KMS-11 (cell line): Measurements from ENCODE around the gene C10orf71.
A peak's percentile ranks its signal among the peaks of the same experiment; 100 is the strongest.

Experiments
- H2AFZ ChIP-seq: fragments of 200-600 bp; sonication (generic); 2 replicates; pipeline ENCODE4 v1.6.1; 2016; ENCODE audit warnings: antibody characterized with exemption, mixed run types, low read depth
- H3K27ac ChIP-seq: fragments of 200-600 bp; sonication (generic); 2 replicates; pipeline ENCODE4 v1.6.1; 2016; ENCODE audit warnings: mild to moderate bottlenecking, mixed run types
- H3K27me3 ChIP-seq: fragments of 200-600 bp; sonication (generic); 2 replicates; pipeline ENCODE4 v1.6.1; 2017; ENCODE audit warnings: mild to moderate bottlenecking, low read depth, mixed run types, moderate library complexity; ENCODE audit not compliant: insufficient read depth
- H3K36me3 ChIP-seq: fragments of 200-600 bp; sonication (generic); 2 replicates; pipeline ENCODE4 v1.6.1; 2017; ENCODE audit warnings: mild to moderate bottlenecking, mixed run types; ENCODE audit not compliant: insufficient read depth
- H3K4me1 ChIP-seq: fragments of 200-600 bp; sonication (generic); 2 replicates; pipeline ENCODE4 v1.6.1; 2016; ENCODE audit warnings: mild to moderate bottlenecking, low read depth, mixed run types; ENCODE audit not compliant: poor library complexity, severe bottlenecking
- H3K4me2 ChIP-seq: fragments of 200-600 bp; sonication (generic); 2 replicates; pipeline ENCODE4 v1.7.0; 2016; ENCODE audit warnings: mild to moderate bottlenecking, mixed run types
- H3K4me3 ChIP-seq: fragments of 200-600 bp; sonication (generic); IDR thresholded peaks from 2 replicates; pipeline ENCODE4 v1.6.1; 2017; ENCODE audit warnings: low read depth, low read length, mixed read lengths; ENCODE audit not compliant: insufficient read depth
- H3K79me2 ChIP-seq: fragments of 200-600 bp; sonication (generic); 2 replicates; pipeline ENCODE4 v1.6.1; 2016; ENCODE audit warnings: low read depth, mixed run types; ENCODE audit not compliant: insufficient read depth
- H3K9ac ChIP-seq: fragments of 200-600 bp; sonication (generic); 2 replicates; pipeline ENCODE4 v1.6.1; 2016; ENCODE audit warnings: mild to moderate bottlenecking, mixed run types
- H4K20me1 ChIP-seq: fragments of 200-600 bp; sonication (generic); 2 replicates; pipeline ENCODE4 v1.6.1; 2016; ENCODE audit warnings: mild to moderate bottlenecking, mixed run types; ENCODE audit not compliant: insufficient read depth
- TF ChIP-seq, protein P1 (sequence below): fragments of 200-600 bp; sonication (generic); conservative IDR thresholded peaks from 2 replicates; pipeline ENCODE4 v1.6.1; 2017; ENCODE audit warnings: low read depth, mild to moderate bottlenecking, antibody characterized with exemption, low read length, moderate library complexity, mixed read lengths

C10orf71 gene

GRCh38 chr10:49281461-49281860 lies 17.5 kb upstream of the C10orf71 start:
- Histone ChIP-seq H3K4me3 (no peak overlapping the region), H4K20me1 (no peaks in the 10 kb centered on the region), H3K27ac (no peak overlapping the region), H3K27me3 (no peaks in the 10 kb centered on the region), H3K36me3 (no peaks in the 10 kb centered on the region), H2AFZ (no peak overlapping the region), H3K9ac (no peak overlapping the region), H3K79me2 (no peaks in the 10 kb centered on the region), H3K4me2 (no peak overlapping the region), H3K4me1 (peaks cover 15% of the 10 kb centered on the region)
- TF ChIP-seq, protein P1, sequence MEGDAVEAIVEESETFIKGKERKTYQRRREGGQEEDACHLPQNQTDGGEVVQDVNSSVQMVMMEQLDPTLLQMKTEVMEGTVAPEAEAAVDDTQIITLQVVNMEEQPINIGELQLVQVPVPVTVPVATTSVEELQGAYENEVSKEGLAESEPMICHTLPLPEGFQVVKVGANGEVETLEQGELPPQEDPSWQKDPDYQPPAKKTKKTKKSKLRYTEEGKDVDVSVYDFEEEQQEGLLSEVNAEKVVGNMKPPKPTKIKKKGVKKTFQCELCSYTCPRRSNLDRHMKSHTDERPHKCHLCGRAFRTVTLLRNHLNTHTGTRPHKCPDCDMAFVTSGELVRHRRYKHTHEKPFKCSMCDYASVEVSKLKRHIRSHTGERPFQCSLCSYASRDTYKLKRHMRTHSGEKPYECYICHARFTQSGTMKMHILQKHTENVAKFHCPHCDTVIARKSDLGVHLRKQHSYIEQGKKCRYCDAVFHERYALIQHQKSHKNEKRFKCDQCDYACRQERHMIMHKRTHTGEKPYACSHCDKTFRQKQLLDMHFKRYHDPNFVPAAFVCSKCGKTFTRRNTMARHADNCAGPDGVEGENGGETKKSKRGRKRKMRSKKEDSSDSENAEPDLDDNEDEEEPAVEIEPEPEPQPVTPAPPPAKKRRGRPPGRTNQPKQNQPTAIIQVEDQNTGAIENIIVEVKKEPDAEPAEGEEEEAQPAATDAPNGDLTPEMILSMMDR, result peak; percentile 24; the same call in 1 of the 2 replicates

GRCh38 chr10:49282306-49282705 lies 16.7 kb upstream of the C10orf71 start:
- TF ChIP-seq, protein P1, result no peak
- Histone ChIP-seq H3K4me1 (peaks cover 15% of the 10 kb centered on the region), H2AFZ (no peak overlapping the region), H3K79me2 (no peaks in the 10 kb centered on the region), H3K4me2 (no peak overlapping the region), H3K27ac (no peak overlapping the region), H3K27me3 (no peaks in the 10 kb centered on the region), H3K4me3 (no peak overlapping the region), H3K36me3 (no peaks in the 10 kb centered on the region), H3K9ac (no peak overlapping the region), H4K20me1 (no peaks in the 10 kb centered on the region)

GRCh38 chr10:49282879-49283341 lies 16.1 kb upstream of the C10orf71 start:
- TF ChIP-seq, protein P1, result no peak
- no peak overlapping the region for H3K4me2 ChIP-seq
- no peaks in the 10 kb centered on the region for H3K36me3 ChIP-seq
- H3K27me3 ChIP-seq, result no peaks in the 10 kb centered on the region
- no peaks in the 10 kb centered on the region for H4K20me1 ChIP-seq
- H3K4me1 ChIP-seq, result peaks cover 15% of the 10 kb centered on the region
- no peaks in the 10 kb centered on the region for H3K79me2 ChIP-seq
- H3K9ac ChIP-seq, result no peak overlapping the region
- H3K4me3 ChIP-seq, result no peak overlapping the region
- H3K27ac ChIP-seq, result no peak overlapping the region
- no peak overlapping the region for H2AFZ ChIP-seq

DNA sequence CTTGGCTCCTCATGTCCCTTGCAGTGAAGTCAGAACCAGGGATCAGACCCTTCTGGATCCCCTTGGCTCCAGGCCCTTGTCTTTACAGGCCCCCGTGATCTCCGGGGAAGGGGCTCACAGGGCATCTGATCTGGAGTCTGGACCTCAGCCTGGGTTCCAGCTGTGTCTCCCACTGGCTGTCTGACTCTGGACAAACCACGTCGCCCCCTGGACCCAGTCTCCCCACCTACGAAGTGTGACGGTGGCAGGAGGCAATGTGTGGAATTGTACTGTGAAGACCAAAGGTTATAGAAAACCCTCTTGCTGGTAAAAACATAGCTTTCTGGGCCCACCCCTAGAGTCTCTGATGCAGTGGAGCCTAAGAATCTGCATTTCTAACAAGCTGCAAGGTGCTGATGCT lies 15.5 kb upstream of the C10orf71 start:
- Histone ChIP-seq H3K4me2 (no peak overlapping the region), H3K4me3 (no peak overlapping the region), H4K20me1 (no peaks in the 10 kb centered on the region), H3K4me1 (peaks cover 15% of the 10 kb centered on the region), H3K79me2 (no peaks in the 10 kb centered on the region), H3K27me3 (no peaks in the 10 kb centered on the region), H3K9ac (no peak overlapping the region), H3K27ac (no peak overlapping the region), H2AFZ (no peak overlapping the region), H3K36me3 (no peaks in the 10 kb centered on the region)
- TF ChIP-seq, protein P1, result no peak
